ENCODE results near the gene PLEKHA8. TPM values are rescaled to one million over a fixed set of nuclear protein-coding genes. Genes with fewer than 3 reads are reported as not detected.
"Not testable (repeated sequence)": the region's sequence is repeated elsewhere in the genome, so short reads cannot be mapped to it uniquely, and the experiment has no call there.

Gene PLEKHA8
- total and polyA plus RNA-seq, 3 experiments from 2014 or later = 3.7 to 10.0 (median 9.0) TPM

- CTCF ChIA-PET = no interaction called here
- Histone ChIP-seq H3K27me3 (ENCODE audit: insufficient read depth, low read length, poor library complexity, severe bottlenecking) (no peaks in the 10 kb centered on the region), H3K27ac (ENCODE audit: low read depth, low read length) (no peak overlapping the region), H3K4me3 (ENCODE audit: low read length) (no peak overlapping the region), H3K36me3 (ENCODE audit: insufficient read depth, low read length) (no peaks in the 10 kb centered on the region), H3K9me3 (ENCODE audit: low read length) (no peaks in the 10 kb centered on the region), H3K4me1 (ENCODE audit: insufficient read depth, low read length) (no peaks in the 10 kb centered on the region)
- Mint-ChIP-seq H3K4me3 (no peak overlapping the region), H3K27ac (no peak overlapping the region), H3K4me1 (no peaks in the 10 kb centered on the region), H3K9me3 (no peaks in the 10 kb centered on the region), H3K27me3 (no peaks in the 10 kb centered on the region), H3K36me3 (peaks cover 6 to 76% (median 25%) of the 10 kb centered on the region in 3 donors)
- no peak for DNase-seq
- POLR2A ChIA-PET = no interaction called here
Measured at GRCh38 chr7:30048582-30048981, 20.4 kb downstream of the PLEKHA8 start.

GRCh38 chr7:30049173-30049572 lies 21.0 kb downstream of the PLEKHA8 start:
- ChIA-PET POLR2A (no interaction called here), CTCF (no interaction called here)
- Histone ChIP-seq H3K36me3 (ENCODE audit: insufficient read depth, low read length) (no peaks in the 10 kb centered on the region), H3K27ac (ENCODE audit: low read depth, low read length) (no peak overlapping the region), H3K27me3 (ENCODE audit: insufficient read depth, low read length, poor library complexity, severe bottlenecking) (no peaks in the 10 kb centered on the region), H3K4me1 (ENCODE audit: insufficient read depth, low read length) (no peaks in the 10 kb centered on the region), H3K4me3 (ENCODE audit: low read length) (no peak overlapping the region), H3K9me3 (ENCODE audit: low read length) (no peaks in the 10 kb centered on the region)
- no peaks in the 10 kb centered on the region for H3K9me3 Mint-ChIP-seq
- peaks cover 6 to 79% (median 27%) of the 10 kb centered on the region in 3 donors for H3K36me3 Mint-ChIP-seq
- H3K27me3 Mint-ChIP-seq = no peaks in the 10 kb centered on the region
- H3K27ac Mint-ChIP-seq = no peak overlapping the region
- no peaks in the 10 kb centered on the region for H3K4me1 Mint-ChIP-seq
- DNase-seq = no peak
- no peak overlapping the region for H3K4me3 Mint-ChIP-seq

GRCh38 chr7:30053068-30053467 lies 24.9 kb downstream of the PLEKHA8 start:
- ChIA-PET CTCF (no interaction called here), POLR2A (no interaction called here)
- Mint-ChIP-seq H3K4me1 (no peaks in the 10 kb centered on the region), H3K4me3 (no peak overlapping the region), H3K9me3 (no peaks in the 10 kb centered on the region), H3K27me3 (no peaks in the 10 kb centered on the region), H3K36me3 (peaks cover 10 to 70% (median 24%) of the 10 kb centered on the region in 3 donors), H3K27ac (no peak overlapping the region)
- Histone ChIP-seq H3K27ac (ENCODE audit: low read depth, low read length) (no peak overlapping the region), H3K4me1 (ENCODE audit: insufficient read depth, low read length) (no peaks in the 10 kb centered on the region), H3K27me3 (ENCODE audit: insufficient read depth, low read length, poor library complexity, severe bottlenecking) (no peaks in the 10 kb centered on the region), H3K9me3 (ENCODE audit: low read length) (no peaks in the 10 kb centered on the region), H3K4me3 (ENCODE audit: low read length) (no peak overlapping the region), H3K36me3 (ENCODE audit: insufficient read depth, low read length) (peaks cover 9% of the 10 kb centered on the region)
- no peak for DNase-seq

- Mint-ChIP-seq H3K27me3 (no peaks in the 10 kb centered on the region), H3K9me3 (no peaks in the 10 kb centered on the region)
- CTCF ChIA-PET = no interaction called here
Measured at GRCh38 chr7:30057741-30058140, 29.5 kb downstream of the PLEKHA8 start.

GRCh38 chr7:30061786-30062185 lies 33.6 kb downstream of the PLEKHA8 start:
- H3K27me3 Mint-ChIP-seq; H3K9me3 ChIP-seq (ENCODE audit: low read length); H3K36me3 ChIP-seq (ENCODE audit: insufficient read depth, low read length); H3K4me3 ChIP-seq (ENCODE audit: low read length); H3K9me3 Mint-ChIP-seq; H3K4me1 Mint-ChIP-seq; H3K27me3 ChIP-seq (ENCODE audit: insufficient read depth, low read length, poor library complexity, severe bottlenecking); H3K27ac ChIP-seq (ENCODE audit: low read depth, low read length); H3K4me3 Mint-ChIP-seq; H3K4me1 ChIP-seq (ENCODE audit: insufficient read depth, low read length): not testable (repeated sequence)
- Mint-ChIP-seq H3K27ac (peak overlapping the region in 2 of 8 donors; percentile 37 to 52), H3K36me3 (peaks cover 14 to 59% (median 23%) of the 10 kb centered on the region in 3 donors)
- peak in 3 of 5 donors; percentile 10 to 54 (median 40) for DNase-seq
- CTCF ChIA-PET = interaction anchor here (1.0 to 3.3 kb wide), 11 partner anchors 8 to 503 kb away, joined by 3 to 20 read pairs (median 6); partner anchors contain the start of gene PLEKHA8
- POLR2A ChIA-PET = interaction anchor here (0.6 kb wide), 1 partner anchor 80 kb away, joined by 3 read pairs; no protein-coding TSS in a partner anchor

More at GRCh38 chr7:30057741-30058140, 29.5 kb downstream of the PLEKHA8 start:
- peaks cover 5 to 9% (median 7%) of the 10 kb centered on the region in 3 donors for H3K4me1 Mint-ChIP-seq
- no peak overlapping the region for H3K27ac Mint-ChIP-seq
- peaks cover 14 to 50% (median 23%) of the 10 kb centered on the region in 3 donors for H3K36me3 Mint-ChIP-seq
- Histone ChIP-seq H3K27ac (ENCODE audit: low read depth, low read length) (no peak overlapping the region), H3K27me3 (ENCODE audit: insufficient read depth, low read length, poor library complexity, severe bottlenecking) (no peaks in the 10 kb centered on the region), H3K4me3 (ENCODE audit: low read length) (no peak overlapping the region), H3K9me3 (ENCODE audit: low read length) (no peaks in the 10 kb centered on the region), H3K4me1 (ENCODE audit: insufficient read depth, low read length) (no peaks in the 10 kb centered on the region), H3K36me3 (ENCODE audit: insufficient read depth, low read length) (peaks cover 9% of the 10 kb centered on the region)
- POLR2A ChIA-PET = no interaction called here
- H3K4me3 Mint-ChIP-seq = no peak overlapping the region
- no peak for DNase-seq

GRCh38 chr7:30062587-30062986 lies 34.4 kb downstream of the PLEKHA8 start:
- no peak overlapping the region for H3K4me3 Mint-ChIP-seq
- Histone ChIP-seq H3K27me3 (ENCODE audit: insufficient read depth, low read length, poor library complexity, severe bottlenecking) (no peaks in the 10 kb centered on the region), H3K4me3 (ENCODE audit: low read length) (no peak overlapping the region), H3K27ac (ENCODE audit: low read depth, low read length) (no peak overlapping the region), H3K4me1 (ENCODE audit: insufficient read depth, low read length) (no peaks in the 10 kb centered on the region), H3K36me3 (ENCODE audit: insufficient read depth, low read length) (peaks cover 6% of the 10 kb centered on the region), H3K9me3 (ENCODE audit: low read length) (no peaks in the 10 kb centered on the region)
- H3K4me1 Mint-ChIP-seq = peaks cover 5 to 9% (median 7%) of the 10 kb centered on the region in 3 donors
- no peaks in the 10 kb centered on the region for H3K27me3 Mint-ChIP-seq
- H3K36me3 Mint-ChIP-seq = peaks cover 14 to 55% (median 23%) of the 10 kb centered on the region in 3 donors
- H3K27ac Mint-ChIP-seq = no peak overlapping the region
- no peaks in the 10 kb centered on the region for H3K9me3 Mint-ChIP-seq
- ChIA-PET CTCF (interaction anchor here (1.1 to 3.3 kb wide), 9 partner anchors 8 to 501 kb away, joined by 3 to 20 read pairs (median 7); partner anchors contain the start of gene PLEKHA8), POLR2A (no interaction called here)
- peak in 2 of 5 donors; percentile 5 to 13 for DNase-seq

- POLR2A ChIA-PET = no interaction called here
- no peak for DNase-seq
- Mint-ChIP-seq H3K9me3 (no peaks in the 10 kb centered on the region), H3K27ac (no peak overlapping the region), H3K36me3 (peaks cover 0 to 49% (median 24%) of the 10 kb centered on the region in 3 donors), H3K4me1 (peaks cover 5 to 9% (median 7%) of the 10 kb centered on the region in 3 donors), H3K4me3 (no peak overlapping the region), H3K27me3 (no peaks in the 10 kb centered on the region)
- no peaks in the 10 kb centered on the region for H3K27me3 ChIP-seq (ENCODE audit: insufficient read depth, low read length, poor library complexity, severe bottlenecking)
- H3K36me3 ChIP-seq (ENCODE audit: insufficient read depth, low read length) = peaks cover 6% of the 10 kb centered on the region
- no peaks in the 10 kb centered on the region for H3K4me1 ChIP-seq (ENCODE audit: insufficient read depth, low read length)
- CTCF ChIA-PET = no interaction called here
- no peak overlapping the region for H3K4me3 ChIP-seq (ENCODE audit: low read length)
- no peaks in the 10 kb centered on the region for H3K9me3 ChIP-seq (ENCODE audit: low read length)
- H3K27ac ChIP-seq (ENCODE audit: low read depth, low read length) = no peak overlapping the region
Measured at GRCh38 chr7:30065746-30066145, 37.5 kb downstream of the PLEKHA8 start.

GRCh38 chr7:30066687-30067086 lies 38.5 kb downstream of the PLEKHA8 start:
- H3K9me3 Mint-ChIP-seq = no peaks in the 10 kb centered on the region
- H3K36me3 Mint-ChIP-seq = peaks cover 0 to 52% (median 27%) of the 10 kb centered on the region in 3 donors
- H3K4me3 Mint-ChIP-seq = no peak overlapping the region
- POLR2A ChIA-PET = no interaction called here
- DNase-seq = no peak
- Histone ChIP-seq H3K4me1 (ENCODE audit: insufficient read depth, low read length) (no peaks in the 10 kb centered on the region), H3K4me3 (ENCODE audit: low read length) (no peak overlapping the region), H3K36me3 (ENCODE audit: insufficient read depth, low read length) (peaks cover 6% of the 10 kb centered on the region), H3K9me3 (ENCODE audit: low read length) (no peaks in the 10 kb centered on the region), H3K27me3 (ENCODE audit: insufficient read depth, low read length, poor library complexity, severe bottlenecking) (no peaks in the 10 kb centered on the region), H3K27ac (ENCODE audit: low read depth, low read length) (no peak overlapping the region)
- peaks cover 1 to 5% (median 3%) of the 10 kb centered on the region in 3 donors for H3K4me1 Mint-ChIP-seq
- CTCF ChIA-PET = interaction anchor here (1.3 kb wide), 1 partner anchor 9 kb away, joined by 4 read pairs; no protein-coding TSS in a partner anchor
- H3K27ac Mint-ChIP-seq = no peak overlapping the region
- no peaks in the 10 kb centered on the region for H3K27me3 Mint-ChIP-seq

Data from CD8-positive, alpha-beta memory T cell (primary cell).